Kidney epithelial cell (primary cell): ENCODE data around the gene C11orf86. TPM values are rescaled to one million over a fixed set of nuclear protein-coding genes. Genes with fewer than 3 reads are reported as not detected.
"Not testable (repeated sequence)": the region's sequence is repeated elsewhere in the genome, so short reads cannot be mapped to it uniquely, and the experiment has no call there.

Source experiments
- DNase-seq: peaks from one replicate; pipeline ENCODE4 v3.0.0-alpha.2; 2010; ENCODE audit warnings: low read depth
- H3K27me3 ChIP-seq: 2 replicates; pipeline ENCODE4 v1.6.0; 2011; ENCODE audit warnings: low read length; ENCODE audit not compliant: control insufficient read depth, insufficient read depth
- H3K36me3 ChIP-seq: 2 replicates; pipeline ENCODE4 v1.5.1; 2011; ENCODE audit warnings: low read length; ENCODE audit not compliant: control insufficient read depth, insufficient read depth
- H3K4me3 ChIP-seq: 2 replicates; pipeline ENCODE4 v1.5.1; 2011; ENCODE audit warnings: low read depth, mild to moderate bottlenecking, control low read depth, low read length
- total RNA-seq: library from RNA; depleted of rRNA; stranded (reverse); fragments of >200 nt; gene quantifications from 2 replicates; pipeline ENCODE4 v1.2.3, GENCODE V29; 2015
- TF ChIP-seq, protein P1 (sequence below): IDR thresholded peaks from 2 replicates; pipeline ENCODE4 v1.5.1; 2011; ENCODE audit warnings: mild to moderate bottlenecking, moderate library complexity, low read length, control low read depth, inconsistent platforms; ENCODE audit not compliant: insufficient read depth, poor library complexity, severe bottlenecking

C11orf86 gene
- total RNA-seq, 1 donor from 2014 or later = not detected

DNA sequence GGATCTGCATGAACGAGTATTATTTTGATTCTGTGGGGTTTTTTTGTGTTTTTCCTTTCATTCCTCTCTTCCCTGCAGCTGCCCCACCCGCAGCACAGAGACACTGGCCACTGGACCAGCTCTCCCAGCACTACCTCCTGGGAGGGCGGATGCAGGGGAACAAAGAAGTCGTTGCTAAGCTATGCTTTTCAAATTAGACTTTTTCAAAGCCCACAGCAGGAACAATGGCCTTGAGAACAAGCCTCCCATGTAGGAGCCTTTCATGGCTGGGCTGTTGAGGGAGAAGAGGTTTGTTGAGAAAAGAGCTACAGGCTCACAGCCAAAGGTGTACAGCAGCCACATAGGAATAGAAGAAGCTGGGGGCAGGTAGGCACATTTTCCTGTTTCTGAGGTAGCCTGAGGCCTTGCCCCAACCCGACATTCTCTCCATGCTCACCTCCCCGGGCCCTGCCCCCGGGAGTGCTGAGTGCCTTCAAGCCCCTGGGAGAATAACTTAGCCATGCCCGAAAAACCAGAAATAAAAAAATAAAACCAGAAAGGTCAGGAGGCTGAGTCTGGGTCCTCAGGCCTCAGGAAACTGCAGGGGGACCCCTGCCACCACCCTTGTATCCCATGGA is 27.3 kb downstream of the C11orf86 start:
- no peak for DNase-seq
- Histone ChIP-seq H3K4me3 (no peak overlapping the region), H3K27me3 (no peaks in the 10 kb centered on the region), H3K36me3 (no peaks in the 10 kb centered on the region)
- TF ChIP-seq, protein P1, sequence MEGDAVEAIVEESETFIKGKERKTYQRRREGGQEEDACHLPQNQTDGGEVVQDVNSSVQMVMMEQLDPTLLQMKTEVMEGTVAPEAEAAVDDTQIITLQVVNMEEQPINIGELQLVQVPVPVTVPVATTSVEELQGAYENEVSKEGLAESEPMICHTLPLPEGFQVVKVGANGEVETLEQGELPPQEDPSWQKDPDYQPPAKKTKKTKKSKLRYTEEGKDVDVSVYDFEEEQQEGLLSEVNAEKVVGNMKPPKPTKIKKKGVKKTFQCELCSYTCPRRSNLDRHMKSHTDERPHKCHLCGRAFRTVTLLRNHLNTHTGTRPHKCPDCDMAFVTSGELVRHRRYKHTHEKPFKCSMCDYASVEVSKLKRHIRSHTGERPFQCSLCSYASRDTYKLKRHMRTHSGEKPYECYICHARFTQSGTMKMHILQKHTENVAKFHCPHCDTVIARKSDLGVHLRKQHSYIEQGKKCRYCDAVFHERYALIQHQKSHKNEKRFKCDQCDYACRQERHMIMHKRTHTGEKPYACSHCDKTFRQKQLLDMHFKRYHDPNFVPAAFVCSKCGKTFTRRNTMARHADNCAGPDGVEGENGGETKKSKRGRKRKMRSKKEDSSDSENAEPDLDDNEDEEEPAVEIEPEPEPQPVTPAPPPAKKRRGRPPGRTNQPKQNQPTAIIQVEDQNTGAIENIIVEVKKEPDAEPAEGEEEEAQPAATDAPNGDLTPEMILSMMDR = no peak

DNA sequence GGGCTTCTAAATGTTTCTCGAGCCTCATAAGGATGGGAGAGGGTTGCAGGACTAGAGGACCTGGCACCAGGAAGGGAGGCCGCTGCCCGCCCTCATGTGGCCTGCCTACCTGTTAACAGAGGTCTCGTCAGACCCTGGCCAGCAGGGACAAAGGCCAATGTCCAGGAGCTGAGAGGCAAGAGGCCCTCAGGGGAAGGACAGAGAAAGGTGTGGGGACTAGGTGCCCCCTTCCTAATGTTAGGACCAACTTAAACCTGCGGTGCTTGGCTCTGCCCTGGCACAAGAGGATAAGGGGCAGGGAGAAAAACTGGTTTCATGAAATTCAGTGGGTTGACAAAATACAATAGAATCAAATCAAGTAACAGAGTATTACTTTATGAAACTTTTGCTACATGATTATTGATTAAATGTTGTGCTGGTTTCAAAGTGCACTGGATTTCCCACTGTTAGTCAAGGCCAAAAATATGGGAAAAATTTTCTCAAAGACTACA is 27.9 kb downstream of the C11orf86 start:
- no peak for DNase-seq
- Histone ChIP-seq H3K36me3 (no peaks in the 10 kb centered on the region), H3K4me3 (no peak overlapping the region), H3K27me3 (no peaks in the 10 kb centered on the region)
- TF ChIP-seq, protein P1 = no peak

DNA sequence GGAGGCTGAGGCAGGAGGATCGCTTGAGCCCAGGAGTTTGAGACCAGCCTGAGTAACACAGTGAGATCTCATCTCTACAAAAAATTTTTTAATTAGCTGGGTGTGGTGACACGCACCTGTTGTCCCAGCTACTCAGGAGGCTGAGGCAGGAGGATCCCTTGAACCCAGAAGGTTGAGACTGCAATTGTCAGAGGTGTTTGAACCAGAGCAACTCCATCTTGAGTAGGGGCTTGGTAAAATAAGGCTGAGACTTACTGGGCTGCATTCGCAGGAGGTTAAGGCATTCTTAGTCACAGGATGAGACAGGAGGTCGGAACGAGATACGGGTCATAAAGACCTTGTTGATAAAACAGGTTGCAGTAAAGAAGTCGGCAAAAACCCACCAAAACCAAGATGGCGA is 30.1 kb downstream of the C11orf86 start:
- H3K36me3 ChIP-seq, H3K4me3 ChIP-seq, DNase-seq, H3K27me3 ChIP-seq: not testable (repeated sequence)

DNA sequence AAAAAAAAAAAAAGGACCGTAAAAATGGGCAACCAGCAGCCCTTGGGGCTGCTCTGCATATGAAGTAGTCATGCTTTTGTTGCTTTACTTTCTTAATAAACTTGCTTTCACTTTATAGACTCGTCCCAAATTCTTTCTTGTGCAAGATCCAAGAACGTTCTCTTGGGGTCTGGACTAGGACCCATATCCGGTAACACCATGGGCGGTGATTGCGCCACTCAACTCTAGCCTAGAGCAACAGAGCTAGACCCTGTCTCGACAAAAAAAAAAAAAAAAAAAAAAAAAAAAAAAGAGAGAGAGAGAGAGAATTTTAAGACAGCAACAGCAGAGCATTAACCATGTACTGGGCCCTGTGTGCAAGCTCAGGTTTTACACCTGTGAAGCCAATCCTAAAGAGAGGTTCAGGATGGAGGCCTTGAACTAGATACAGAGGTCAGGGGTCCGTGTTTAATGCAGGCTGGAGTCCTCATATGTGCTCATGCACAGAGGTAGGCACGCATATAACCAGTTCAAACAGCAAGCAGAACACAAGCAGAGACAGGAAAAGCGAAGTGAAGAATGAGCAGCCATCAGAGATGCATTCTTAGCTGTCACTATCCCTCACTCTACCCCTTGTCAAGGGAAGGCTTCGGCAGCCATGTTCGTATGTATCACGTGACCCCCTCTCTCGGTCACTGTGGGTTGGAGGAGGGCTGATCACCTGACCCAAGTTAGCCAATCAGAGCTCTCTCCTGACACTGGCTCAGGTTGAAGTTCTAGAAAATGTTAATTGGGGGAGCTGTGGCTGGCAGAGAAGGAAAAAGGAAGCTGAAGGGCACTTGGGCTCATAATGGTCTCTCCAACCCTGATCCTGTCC is 31.2 kb downstream of the C11orf86 start:
- no peaks in the 10 kb centered on the region for H3K36me3 ChIP-seq
- no peaks in the 10 kb centered on the region for H3K27me3 ChIP-seq
- TF ChIP-seq, protein P1 = no peak
- no peak overlapping the region for H3K4me3 ChIP-seq
- DNase-seq = no peak

DNA sequence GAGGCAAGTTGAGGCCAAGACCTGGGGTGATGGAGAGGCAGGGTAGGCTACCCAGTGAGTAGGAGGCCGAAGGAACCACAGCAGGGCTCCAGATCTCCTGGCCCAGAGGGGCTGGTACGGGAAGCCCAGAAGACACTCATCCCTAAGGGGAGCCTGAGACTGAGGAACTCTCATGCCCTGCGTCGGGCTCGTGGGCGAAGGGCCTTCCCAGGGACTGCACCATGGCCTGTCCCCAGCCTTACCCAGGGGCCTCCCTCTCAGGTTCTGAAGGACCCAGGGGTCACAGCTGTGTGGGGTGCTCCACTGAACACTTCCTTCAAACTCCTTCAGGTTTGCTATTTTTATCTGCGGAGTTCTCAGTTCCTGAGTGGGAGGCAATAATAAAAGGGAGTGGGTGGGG is 32.0 kb downstream of the C11orf86 start:
- H3K36me3 ChIP-seq = no peaks in the 10 kb centered on the region
- no peak overlapping the region for H3K4me3 ChIP-seq
- TF ChIP-seq, protein P1 = no peak
- H3K27me3 ChIP-seq = no peaks in the 10 kb centered on the region
- DNase-seq = no peak

DNA sequence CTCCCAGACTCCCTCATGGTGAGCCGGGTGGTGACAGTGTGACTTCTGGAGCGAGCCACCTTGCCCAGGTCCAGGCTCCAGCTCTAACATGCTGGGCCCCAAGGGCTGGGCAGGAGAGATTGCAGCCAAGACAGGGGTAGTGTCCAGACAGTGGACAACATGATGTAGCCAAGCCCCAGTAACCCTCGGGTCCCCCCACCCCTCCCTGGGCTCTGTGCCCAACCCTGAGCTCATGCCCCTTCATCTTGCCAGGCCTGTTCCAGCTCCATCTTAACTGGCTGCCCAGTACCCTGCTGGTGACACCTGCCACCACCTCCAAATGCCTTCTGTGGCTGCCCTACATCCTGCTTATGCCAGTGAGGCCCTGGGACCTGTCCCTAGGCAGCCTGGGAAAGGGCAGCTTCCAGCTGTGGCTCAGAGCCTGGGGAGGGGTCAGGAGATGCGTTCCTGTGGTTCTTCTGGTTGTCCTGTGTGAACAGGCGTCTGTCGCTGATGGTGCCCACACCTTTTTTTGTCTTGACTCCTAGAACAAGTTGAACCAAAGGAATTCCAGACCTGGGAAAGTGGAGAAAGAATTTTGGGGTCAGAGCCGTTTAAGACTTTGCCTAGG is 35.3 kb downstream of the C11orf86 start:
- H3K4me3 ChIP-seq = no peak overlapping the region
- TF ChIP-seq, protein P1 = no peak

More for the DNA sequence above, 35.3 kb downstream of the C11orf86 start:
- Histone ChIP-seq H3K27me3 (no peaks in the 10 kb centered on the region), H3K36me3 (no peaks in the 10 kb centered on the region)
- no peak for DNase-seq
